GM21619 (cell line): ENCODE measurements around the gene PPT2.
"Not testable (repeated sequence)": the region's sequence is repeated elsewhere in the genome, so short reads cannot be mapped to it uniquely, and the experiment has no call there.

Experiments
- ATAC-seq: cut with Tn5 transposase; IDR thresholded peaks from one replicate; pipeline ENCODE4 v1.9.1; 2021; ENCODE audit not compliant: unreplicated experiment

PPT2 gene

DNA sequence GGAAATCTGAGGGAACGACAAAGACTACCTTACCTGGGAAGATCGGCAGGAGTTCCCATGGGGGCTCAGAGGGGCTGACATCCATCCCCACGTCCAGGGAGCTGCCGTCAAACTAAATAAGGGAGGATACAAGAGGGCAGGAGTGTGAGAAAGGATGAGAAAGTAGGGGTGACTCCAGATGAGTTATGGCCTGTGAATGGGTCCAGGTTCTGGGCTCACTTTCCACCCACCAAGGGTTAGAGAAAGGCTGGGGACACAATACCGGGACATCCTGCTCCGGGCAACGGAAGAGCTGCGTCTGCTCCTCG is 26.6 kb upstream of the PPT2 start:
- ATAC-seq: no peak

- ATAC-seq: peak; percentile 84
Measured at GRCh38 chr6:32127717-32128592, 26.0 kb upstream of the PPT2 start, which contains the start of gene ATF6B. Gene ATF6B, minus strand, starts transcription at chr6:32128246. Its CDS starts 39 bp downstream, at chr6:32128207.

DNA sequence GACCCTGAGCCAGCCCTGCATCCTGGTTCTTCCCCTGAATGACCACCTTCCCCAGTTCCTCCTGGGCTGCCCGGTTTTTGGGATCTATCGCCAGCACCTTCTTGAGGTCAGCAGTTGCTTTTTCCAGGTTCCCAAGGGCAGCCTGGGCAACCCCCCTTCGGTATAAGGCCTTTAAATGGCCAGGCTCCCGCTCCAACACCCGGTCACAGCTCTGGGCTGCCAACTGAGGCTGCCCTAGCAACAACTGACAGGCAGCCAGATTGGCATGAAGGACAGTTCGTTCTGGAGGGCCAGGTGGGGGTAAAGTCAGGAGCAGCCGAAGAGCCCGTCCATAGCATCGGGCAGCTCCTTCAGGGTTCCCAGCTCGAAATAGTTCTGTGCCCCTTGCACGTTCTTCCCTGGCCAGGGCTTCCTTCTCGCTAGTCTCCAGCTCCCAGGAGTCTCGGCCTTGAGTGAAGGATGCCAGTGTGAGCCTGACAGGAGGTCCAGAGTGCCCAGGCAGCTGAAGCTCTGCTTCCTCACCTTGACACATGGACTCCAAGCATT is 25.1 kb upstream of the PPT2 start:
- no peak for ATAC-seq

- ATAC-seq: no peak
Measured at GRCh38 chr6:32129297-32130088, 24.4 kb upstream of the PPT2 start.

- no peak for ATAC-seq
Measured at GRCh38 chr6:32131439-32131948, 22.4 kb upstream of the PPT2 start.

DNA sequence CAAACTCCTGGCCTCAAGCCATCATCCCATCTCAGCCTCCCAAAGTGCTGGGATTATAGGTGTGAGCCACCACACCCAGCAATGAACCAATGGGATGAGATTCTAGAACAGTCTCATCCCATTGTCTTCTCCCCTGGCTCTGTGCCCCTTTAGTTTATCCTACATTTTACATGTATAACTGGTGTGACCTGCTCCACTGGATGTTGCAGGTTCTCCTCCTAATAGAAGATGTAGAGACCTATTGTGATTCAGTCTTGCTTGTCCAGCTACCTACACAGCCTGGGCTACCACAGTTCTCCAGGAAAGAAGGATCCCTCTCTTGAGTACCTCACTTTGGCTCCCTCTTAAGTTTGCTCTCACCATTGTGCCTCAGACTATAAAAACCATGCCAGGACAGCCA is 21.8 kb upstream of the PPT2 start:
- no peak for ATAC-seq

GRCh38 chr6:32133786-32134185 is 20.2 kb upstream of the PPT2 start:
- ATAC-seq: no peak

DNA sequence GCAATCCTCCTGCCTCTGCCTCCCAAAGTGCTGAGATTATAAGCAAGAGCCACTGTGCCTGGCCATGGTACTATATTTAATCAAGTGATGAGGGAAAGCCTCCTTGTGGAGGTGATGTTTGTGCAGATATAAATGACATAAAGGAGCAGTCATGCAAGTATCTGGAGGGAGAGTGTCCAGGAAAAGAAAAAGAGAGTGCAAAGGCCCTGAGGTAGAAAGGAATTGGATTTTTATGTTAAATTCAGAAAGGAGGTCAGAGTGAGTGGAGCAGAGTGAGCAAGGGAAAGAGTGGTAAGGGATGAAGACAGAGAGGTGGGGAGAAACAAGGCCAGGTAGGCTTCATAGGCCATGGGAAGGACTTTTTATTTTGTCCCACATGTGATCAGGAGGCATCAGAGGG is 16.5 kb upstream of the PPT2 start:
- ATAC-seq: no peak

- ATAC-seq: no peak
Measured at GRCh38 chr6:32139590-32139989, 14.4 kb upstream of the PPT2 start.

DNA sequence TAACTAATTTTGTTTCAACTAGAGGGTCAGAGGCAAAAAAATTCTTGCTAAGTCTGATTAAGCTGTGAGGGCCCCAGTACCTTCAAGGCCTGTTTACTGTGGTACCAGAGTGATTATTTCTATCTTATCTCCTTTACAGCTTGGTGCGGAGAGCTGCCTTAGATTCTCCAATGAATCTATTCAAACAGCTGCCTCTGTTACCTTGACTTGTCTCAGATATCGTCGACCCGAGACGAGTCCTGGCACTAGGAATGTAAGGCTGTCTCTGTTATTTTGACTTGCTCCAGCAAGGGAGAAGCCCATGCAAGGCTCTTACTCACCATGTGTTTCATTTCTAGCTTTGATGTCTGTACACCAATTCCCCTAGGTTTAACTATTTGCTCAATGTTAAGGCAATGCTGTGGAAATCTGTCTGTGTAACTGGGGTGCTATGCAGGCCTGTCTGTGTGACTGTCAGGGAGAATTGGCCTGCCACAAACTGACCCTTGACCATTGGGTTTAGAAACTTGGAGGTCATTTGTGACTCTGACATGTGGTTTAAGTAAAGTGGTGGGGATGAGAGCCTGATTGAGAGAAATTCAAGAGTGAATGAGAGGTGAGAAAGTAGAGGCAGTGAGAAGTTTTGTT is 13.4 kb upstream of the PPT2 start:
- no peak for ATAC-seq

- ATAC-seq: not testable (repeated sequence)
Measured at GRCh38 chr6:32144238-32144637, 9.7 kb upstream of the PPT2 start.

- no peak for ATAC-seq
Measured at GRCh38 chr6:32146287-32146686, 7.7 kb upstream of the PPT2 start.

DNA sequence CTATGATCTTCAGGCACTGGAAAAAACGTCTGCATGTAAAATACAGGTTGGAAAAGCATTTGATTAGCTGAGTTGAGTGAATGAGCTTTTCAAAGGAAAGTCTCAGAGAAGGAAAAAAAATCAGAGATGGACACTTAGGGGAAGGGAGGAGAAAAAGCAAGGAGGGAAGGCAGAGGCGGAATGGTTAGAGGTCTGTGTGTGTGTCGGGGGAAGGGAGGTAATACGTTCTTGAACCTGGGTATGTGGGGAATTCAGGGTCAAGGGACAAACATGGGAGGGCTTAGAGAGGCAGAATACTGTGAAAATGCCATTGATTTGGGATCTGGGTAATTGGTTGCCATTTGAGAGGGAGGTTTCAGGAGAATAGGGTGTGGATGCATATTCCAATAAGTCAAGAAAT is 7.3 kb upstream of the PPT2 start:
- no peak for ATAC-seq

GRCh38 chr6:32147401-32148132 is 6.4 kb upstream of the PPT2 start:
- ATAC-seq: no peak

- no peak for ATAC-seq
Measured at GRCh38 chr6:32148289-32149091, 5.5 kb upstream of the PPT2 start.

GRCh38 chr6:32149092-32149755 is 4.7 kb upstream of the PPT2 start:
- no peak for ATAC-seq

GRCh38 chr6:32149932-32150870 is 3.7 kb upstream of the PPT2 start:
- ATAC-seq: no peak

DNA sequence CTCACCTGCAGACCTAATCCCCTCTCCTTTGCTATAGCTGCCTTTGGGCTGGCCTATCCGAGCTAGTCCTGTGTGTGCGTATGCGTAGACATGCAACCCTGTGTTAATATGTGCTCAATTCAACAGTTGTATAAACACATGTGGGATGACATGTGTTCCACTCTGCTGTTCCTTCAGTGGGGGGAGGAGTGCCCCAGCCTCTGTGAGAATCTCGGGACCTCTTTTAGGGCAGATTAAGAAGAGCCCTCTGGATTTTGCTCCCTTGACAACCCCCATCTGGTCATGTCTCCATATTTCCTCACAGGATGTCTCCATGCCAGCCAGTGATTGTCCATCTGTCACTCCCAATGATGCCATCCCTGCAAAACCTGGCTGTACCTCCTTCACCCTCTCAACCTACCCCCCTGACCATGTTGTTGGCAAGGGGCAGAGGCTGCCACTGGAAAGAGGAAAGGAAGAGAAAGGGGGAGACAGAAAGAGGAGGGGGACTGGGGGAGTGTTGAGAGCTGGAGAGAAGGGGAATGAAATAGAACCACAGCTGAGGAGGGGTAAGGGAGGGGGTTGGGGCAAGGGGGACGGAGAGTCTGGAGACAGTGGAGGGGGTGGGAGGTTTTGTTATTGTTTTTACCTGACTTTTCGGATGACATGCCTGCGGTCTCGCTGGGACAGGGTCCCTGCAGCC is 2.6 kb upstream of the PPT2 start:
- no peak for ATAC-seq
